HG03575 (cell line): ENCODE measurements around the gene TMTC3.
"Not testable (repeated sequence)": the region's sequence is repeated elsewhere in the genome, so short reads cannot be mapped to it uniquely, and the experiment has no call there.

Experiments used
- ATAC-seq: cut with Tn5 transposase; IDR thresholded peaks from one replicate; pipeline ENCODE4 v1.9.1; 2021; ENCODE audit not compliant: unreplicated experiment, insufficient number of reproducible peaks, low FRiP score; ENCODE audit errors: extremely low read depth

The TMTC3 gene

GRCh38 chr12:88210311-88210710, 68.2 kb downstream of the TMTC3 start:
- ATAC-seq, result not testable (repeated sequence)

- ATAC-seq, result no peak
Measured at GRCh38 chr12:88218293-88218692, 76.2 kb downstream of the TMTC3 start.

- ATAC-seq, result no peak
Measured at GRCh38 chr12:88219861-88220260, 77.8 kb downstream of the TMTC3 start.

- no peak for ATAC-seq
Measured at GRCh38 chr12:88223519-88223918, 81.4 kb downstream of the TMTC3 start.

GRCh38 chr12:88225776-88226175, 83.7 kb downstream of the TMTC3 start:
- no peak for ATAC-seq

- ATAC-seq, result no peak
Measured at GRCh38 chr12:88227263-88227662, 85.2 kb downstream of the TMTC3 start.

- no peak for ATAC-seq
Measured at GRCh38 chr12:88227871-88228270, 85.8 kb downstream of the TMTC3 start.

- no peak for ATAC-seq
Measured at GRCh38 chr12:88228720-88229119, 86.6 kb downstream of the TMTC3 start.

GRCh38 chr12:88230271-88230670, 88.2 kb downstream of the TMTC3 start:
- no peak for ATAC-seq

- no peak for ATAC-seq
Measured at GRCh38 chr12:88235183-88235833, 93.2 kb downstream of the TMTC3 start.

GRCh38 chr12:88237954-88238353, 95.8 kb downstream of the TMTC3 start:
- ATAC-seq, result no peak

- no peak for ATAC-seq
Measured at GRCh38 chr12:88238406-88238805, 96.3 kb downstream of the TMTC3 start.

GRCh38 chr12:88241862-88242570, 99.9 kb downstream of the TMTC3 start:
- ATAC-seq, result no peak

GRCh38 chr12:88242571-88242925, 100.4 kb downstream of the TMTC3 start:
- ATAC-seq, result no peak

GRCh38 chr12:88242939-88243338, 100.8 kb downstream of the TMTC3 start:
- no peak for ATAC-seq

GRCh38 chr12:88243982-88244381, 101.9 kb downstream of the TMTC3 start:
- ATAC-seq, result no peak

GRCh38 chr12:88245905-88246304, 103.8 kb downstream of the TMTC3 start:
- ATAC-seq, result no peak

- ATAC-seq, result no peak
Measured at GRCh38 chr12:88247241-88247643, 105.1 kb downstream of the TMTC3 start.

- ATAC-seq, result no peak
Measured at GRCh38 chr12:88248606-88249005, 106.5 kb downstream of the TMTC3 start.
